GM21528 (cell line): ENCODE results near the gene UBQLN4.
"Not testable (repeated sequence)": the region's sequence is repeated elsewhere in the genome, so short reads cannot be mapped to it uniquely, and the experiment has no call there.

Source experiments
- ATAC-seq: cut with Tn5 transposase; IDR thresholded peaks from one replicate; pipeline ENCODE4 v1.9.1; 2021; ENCODE audit warnings: mild to moderate bottlenecking, moderate library complexity; ENCODE audit not compliant: unreplicated experiment, low FRiP score

Gene UBQLN4

DNA sequence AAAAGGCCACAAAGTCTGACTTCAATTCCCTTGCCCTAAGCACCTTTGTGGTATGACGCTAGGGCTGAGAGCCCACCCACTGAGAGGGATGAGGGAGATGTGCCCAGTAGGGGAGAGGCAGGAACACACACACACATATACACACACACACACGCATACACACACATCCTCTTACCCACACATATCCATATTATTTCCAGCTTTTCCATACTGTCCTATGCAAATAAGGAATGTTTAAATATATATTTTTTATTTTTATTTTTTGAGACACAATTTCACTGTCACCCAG lies 10.3 kb upstream of the UBQLN4 start:
- no peak for ATAC-seq

DNA sequence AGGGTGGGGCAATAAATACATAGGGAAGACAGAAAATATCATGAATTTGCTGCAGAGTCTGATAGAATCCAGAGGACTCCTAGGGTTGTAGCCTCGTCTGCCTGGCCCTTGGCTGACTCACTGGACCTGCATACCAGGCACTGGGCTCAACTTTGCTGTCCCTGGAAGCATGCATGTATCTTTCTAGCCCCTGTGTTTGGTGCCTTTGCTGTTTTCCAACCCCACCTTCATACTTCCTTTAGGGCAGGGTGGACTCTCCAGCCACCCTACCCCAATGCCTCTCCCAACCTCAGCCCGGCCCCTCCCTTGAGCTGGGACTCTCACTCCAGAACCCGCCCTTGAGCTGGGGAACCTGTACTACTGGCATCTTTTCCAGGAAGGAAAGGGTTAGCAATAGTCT lies 8.6 kb upstream of the UBQLN4 start:
- no peak for ATAC-seq

DNA sequence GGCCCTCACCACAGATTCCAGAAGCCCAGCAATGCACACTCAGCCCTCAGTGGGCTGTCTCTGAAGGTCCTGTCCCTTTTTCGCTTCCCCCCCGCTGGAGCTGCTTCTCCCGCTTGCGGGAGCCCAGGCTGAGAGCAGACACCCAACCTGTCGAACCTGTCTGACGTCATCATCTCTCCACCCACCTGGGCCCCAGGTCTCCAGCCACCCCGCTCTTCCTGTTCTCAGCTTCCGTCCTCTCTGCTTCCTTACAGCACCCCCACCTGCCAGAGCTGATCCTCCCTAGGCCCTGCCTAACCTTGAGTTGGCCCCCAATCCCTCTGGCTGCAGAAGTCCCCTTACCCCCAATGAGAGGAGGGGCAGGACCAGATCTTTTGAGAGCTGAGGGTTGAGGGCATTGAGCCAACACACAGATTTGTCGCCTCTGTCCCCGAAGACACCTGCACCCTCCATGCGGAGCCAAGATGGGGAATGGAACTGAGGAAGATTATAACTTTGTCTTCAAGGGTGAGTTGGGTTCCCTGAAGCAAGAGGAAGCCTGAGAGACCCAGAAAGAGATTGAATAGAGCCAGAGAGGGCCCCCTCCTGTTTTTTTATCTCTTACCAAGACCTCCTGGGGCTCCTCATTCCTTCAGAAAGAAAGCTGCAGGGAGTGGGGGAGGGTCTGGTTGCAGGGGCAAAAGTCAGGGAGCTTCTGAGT lies 7.5 kb upstream of the UBQLN4 start, which contains the start of gene RAB25:
Gene RAB25, plus strand, starts transcription at position 224 of the 700 bp plus-strand sequence. Its CDS starts 241 bp downstream, at position 465.
- no peak for ATAC-seq

DNA sequence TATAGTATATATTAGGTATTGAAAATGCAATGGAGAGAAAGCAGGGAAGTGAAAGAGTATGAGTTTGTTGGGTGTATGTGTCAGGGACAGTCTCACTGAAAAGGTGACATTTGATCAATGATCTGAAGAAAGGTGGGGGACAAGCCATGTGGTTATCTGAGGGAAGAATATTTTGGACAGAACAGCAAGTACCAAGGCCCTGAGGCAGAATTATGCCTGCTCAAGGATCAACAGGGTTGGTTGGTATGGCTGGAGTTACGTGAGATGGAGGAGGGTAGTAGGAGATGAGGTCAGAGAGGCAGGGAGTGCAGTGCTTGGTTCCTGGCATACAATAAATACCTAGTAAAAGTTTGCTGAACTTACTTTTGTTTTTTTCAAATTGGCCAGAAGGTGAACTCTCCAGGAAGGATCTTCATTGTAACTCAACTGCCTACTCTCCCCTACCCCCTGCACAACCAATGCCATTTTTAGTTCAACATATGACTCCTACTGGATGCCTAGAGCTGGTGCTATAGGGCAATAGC lies 2.8 kb upstream of the UBQLN4 start:
- no peak for ATAC-seq

DNA sequence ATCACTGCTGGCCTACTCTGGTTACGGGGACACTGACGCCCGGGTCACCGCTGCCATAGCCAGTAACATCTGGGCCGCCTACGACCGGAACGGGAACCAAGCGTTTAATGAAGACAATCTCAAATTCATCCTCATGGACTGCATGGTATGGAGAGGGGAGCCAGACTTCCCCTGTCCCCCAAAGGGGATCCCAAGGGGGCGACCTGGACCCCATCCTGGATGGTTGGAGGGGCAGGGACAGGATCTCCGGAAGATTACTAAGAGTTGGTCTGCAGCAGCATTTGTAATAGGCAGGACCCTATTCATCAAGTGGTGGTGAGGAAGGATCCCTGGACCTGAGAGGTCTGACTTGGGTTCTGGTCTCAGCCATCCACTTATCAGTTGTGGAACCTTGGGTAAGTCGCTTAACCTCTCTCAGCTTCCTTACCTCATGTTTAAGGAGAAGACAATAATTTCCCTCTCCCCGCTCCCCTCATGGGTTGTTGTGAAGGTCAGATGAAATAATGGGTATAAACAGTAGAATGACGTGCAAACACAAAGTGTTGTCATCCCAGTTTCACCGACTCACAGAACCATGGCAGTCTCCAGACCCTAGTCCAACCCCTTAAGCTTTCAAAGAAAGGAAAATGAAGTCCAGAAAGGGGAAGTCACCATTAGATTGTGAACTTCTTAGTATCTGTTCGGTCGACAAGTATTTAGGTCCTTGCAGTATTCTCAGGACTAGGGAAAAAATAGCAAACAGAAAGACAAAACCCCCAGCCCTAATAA lies 1.9 kb upstream of the UBQLN4 start:
- no peak for ATAC-seq

DNA sequence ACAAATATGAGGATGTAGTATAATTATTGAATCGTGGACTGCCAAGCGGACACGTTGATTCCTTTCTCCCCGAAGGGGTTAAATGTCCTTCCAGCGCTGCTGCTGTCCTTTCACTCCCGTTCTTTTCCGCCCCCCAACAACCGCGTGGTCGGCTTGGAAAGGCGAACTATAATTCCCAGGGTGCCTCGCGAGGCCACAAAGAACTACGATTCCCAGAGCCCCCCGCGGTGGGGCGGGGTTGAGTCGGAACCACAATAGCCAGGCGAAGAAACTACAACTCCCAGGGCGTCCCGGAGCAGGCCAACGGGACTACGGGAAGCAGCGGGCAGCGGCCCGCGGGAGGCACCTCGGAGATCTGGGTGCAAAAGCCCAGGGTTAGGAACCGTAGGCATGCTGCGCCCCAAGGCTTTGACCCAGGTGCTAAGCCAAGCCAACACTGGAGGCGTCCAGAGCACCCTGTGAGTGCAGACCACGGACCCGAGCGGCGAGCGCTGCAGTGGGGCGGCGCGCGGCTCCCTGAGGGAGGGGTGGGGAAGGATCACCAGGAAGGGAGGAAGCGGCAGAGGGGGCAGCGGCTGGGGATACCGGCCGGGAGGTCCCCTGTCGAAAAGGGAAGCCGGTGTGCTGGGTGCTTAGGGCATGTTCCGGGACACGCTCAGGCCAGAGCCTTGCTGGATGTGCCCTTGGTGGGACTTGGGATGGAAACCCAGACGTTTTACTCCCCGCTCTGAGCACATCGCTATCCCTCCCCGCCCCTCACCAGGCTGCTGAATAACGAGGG lies 1.1 kb upstream of the UBQLN4 start, which contains the start of gene LAMTOR2:
Gene LAMTOR2, plus strand, starts transcription at position 283 of the 781 bp plus-strand sequence. Its CDS starts 108 bp downstream, at position 391.
- peak; percentile 64 for ATAC-seq

DNA sequence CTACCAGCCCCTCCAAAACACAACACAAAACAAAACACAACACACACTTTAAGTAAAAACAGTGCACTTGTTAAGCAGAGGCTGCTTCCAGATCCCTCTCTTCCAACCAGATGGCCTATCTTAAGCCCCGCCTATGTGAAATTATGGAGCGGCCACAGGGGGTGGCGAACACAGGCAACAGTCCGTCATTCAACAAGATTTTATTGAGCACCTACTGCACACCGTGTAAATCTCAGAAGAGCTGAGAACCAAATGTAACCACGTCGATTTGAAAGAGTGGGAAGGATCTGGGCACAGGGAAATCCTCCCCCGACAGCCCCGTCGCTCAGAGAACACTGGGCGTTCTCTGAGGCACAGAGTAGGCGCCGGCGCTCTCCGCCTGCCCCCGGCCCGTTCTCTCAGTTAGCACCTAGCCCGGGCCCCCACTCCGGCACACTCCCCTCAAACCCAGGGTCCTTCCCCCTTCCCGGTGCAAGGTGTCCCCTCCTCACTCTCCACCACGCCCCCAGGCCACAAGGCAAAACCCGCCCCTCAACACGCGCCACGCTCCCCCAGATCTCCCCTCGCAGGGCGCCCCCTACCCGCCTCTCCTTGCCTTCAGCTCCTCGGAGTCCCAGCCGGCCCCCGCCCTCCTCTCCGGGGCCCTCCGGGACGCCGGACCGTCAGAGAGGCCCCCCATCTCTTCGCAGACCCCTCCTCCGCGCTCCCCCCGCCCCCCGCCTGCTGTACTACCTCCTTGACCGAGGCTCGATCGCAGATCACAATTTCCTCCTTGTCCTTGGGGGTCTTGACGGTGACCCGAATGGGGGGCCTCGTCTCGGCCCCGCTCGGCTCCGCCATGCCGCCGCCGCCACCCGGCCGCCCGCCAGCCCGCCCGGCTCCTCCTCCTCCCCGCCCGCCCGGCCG lies 483 bp downstream of the UBQLN4 start:
- no peak for ATAC-seq

DNA sequence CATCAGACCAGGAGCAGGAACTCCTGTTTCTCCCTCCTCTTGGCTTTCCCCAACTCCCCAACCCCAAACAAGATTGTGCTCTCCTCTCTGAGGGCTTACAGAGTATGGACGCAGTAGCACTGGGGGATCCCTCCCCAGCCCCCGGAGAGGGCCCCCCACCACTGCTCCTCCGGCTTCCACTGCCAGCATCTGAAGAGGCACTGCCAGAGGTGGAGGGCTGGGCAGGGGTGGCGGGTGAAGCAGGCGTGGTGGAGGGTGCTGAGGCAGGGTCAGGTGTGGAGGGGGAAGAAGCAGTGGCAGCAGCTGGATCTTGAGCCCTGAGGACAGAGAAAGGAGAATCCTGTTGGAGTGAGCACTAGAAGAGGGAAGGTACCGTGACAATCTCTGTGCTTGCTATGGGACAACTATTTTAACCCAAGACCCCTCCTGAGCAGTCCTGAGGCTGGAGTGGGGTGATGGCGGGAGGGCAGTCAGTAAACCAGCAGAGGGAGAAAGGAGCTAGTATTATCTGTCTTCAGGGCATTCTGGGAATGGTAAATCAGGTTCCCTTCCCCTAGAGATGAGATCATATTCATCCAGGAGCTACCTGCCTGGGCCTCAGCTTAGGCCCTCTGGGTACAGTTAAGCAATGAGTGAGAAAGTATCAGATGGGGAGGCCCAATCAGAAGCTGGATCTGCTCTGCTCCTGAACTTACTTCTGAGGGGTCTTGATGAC lies 2.4 kb downstream of the UBQLN4 start:
- ATAC-seq = no peak

DNA sequence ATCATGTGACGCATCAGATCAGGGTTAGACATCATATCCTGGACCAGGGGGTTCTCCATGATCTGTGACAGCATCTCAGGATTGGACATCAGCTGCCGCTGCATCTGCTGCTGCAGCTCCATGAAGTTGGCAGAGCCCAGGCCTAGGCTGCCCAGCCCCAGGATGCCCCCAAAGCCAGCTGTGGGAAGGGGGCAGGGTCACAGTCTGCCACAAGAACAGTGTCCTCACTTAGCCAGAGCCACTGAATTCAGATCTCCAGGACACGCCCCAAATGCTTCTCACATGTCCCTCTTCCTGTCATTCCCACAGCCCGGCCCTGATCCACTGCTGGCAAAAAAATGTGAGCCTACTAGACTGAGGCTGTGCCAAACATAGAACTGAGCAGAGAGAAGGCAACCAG lies 3.2 kb downstream of the UBQLN4 start:
- ATAC-seq = no peak

DNA sequence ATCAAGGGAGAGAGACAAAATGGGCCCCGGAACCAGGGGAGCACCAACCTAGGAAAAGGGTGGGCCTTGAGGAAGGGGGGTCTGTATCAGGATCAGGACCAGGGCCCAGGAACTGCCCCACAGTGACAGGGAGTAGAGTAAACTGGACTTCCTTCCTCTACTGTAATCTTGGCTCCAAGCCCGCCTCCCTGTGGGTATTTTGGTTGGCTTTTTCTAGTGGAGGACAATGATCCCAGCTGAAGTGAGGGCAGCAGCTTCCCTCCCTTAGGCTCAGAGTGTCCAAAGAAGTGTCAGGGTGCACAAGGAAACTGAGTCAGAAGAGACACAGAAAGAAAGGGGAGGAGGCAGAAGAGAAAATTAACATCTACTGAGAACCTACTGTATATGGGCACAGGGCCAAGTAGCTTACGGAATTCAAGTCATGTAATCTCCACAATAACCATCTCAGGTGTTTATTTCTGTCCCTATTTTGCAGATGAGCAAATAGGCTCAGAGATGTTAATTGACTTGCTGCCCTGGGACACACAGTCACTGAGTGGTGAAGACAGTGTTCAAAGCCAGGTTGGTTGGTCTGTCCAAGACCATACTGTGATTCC lies 4.8 kb downstream of the UBQLN4 start:
- no peak for ATAC-seq

DNA sequence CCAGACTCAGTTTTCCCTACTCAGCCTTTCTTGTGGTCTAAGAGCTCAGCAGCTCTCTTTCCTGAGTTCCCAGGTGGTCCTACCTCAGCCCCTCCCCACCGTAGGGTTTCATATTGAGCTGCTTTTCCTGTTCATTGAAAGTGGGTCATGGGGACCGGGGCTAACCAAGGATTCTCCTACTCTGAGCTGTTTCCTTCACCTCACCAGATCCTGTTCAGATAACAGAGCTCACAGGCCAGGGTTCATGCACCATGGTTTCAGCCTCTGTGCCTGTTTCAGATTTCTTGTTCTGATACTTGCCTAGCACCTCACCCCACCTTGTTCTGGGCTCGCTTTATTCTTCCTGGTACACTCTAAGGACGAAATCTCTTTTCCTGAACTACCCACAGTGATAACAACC lies 8.5 kb downstream of the UBQLN4 start:
- ATAC-seq = no peak

DNA sequence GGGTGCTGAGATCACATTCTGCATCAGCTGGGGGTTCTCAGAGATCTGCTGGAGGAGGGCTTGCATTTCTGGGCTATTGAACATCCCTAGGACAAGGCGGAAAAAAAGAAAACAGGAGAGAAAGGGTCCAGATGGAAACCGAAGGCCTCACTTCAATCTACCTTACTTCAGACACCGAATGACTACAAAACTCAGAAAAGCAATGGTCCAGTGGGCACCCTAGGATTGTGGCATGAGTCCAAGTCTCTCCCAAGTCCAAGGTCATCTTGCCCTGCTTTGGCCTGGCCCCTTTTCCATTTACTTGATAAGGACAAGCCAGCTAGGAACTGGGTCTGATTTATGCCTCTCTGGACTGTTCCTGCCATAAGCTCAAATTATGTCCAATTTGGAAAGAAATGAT lies 10.8 kb downstream of the UBQLN4 start:
- no peak for ATAC-seq

DNA sequence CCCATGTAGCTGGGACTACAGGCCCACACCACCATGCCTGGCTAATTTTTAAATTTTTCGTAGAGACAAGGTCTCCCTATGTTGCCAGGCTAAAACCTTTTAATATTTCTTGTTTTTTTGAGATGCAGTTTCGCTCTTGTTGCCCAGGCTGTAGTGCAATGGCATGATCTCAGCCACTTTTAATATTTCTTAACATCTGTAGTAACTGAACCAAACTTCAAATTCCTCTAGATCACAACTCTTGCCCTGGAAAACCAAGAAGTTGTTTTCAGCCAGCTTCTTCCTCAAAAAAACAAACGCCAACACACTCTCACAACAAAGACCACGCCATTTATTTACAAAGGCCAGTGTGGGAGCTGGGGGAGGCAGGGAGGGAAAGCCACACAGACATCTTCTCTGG lies 18.6 kb downstream of the UBQLN4 start:
- not testable (repeated sequence) for ATAC-seq

DNA sequence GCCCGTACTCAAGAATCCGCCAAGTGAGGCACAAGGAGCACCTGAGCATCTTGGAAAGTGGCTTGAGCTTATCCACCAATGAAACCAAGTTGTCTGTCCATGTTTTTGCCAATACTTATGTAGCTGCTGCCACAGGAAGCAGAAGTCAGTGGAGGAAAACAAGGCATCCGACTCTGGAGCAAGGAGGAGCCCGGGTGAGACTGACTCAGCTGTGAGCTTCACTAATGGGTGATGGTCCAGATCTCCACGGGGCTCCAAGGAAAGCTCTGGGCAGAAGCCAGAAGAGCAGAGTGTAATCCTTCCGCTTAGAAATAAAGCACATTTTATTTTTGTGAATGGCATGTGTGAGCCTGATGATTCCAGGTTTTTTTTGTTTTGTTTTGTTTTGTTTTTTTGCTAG lies 20.6 kb downstream of the UBQLN4 start:
- no peak for ATAC-seq

DNA sequence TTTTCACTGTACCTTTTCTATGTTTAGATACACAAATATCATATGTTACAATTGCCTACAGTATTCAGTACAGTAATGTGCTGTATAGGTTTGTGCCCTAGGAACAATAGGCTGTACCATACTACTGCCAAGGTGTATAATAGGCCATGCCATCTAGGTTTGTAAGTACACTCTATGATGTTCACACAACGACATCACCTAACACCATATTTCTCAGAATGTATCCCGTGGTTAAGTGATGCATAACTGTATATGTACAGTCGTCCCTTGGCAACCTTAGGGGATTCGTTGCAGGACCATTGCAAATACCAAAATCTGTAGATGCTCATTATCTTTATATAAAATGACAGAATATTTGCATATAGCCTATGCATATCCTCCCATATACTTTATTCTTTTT lies 27.0 kb downstream of the UBQLN4 start:
- no peak for ATAC-seq

DNA sequence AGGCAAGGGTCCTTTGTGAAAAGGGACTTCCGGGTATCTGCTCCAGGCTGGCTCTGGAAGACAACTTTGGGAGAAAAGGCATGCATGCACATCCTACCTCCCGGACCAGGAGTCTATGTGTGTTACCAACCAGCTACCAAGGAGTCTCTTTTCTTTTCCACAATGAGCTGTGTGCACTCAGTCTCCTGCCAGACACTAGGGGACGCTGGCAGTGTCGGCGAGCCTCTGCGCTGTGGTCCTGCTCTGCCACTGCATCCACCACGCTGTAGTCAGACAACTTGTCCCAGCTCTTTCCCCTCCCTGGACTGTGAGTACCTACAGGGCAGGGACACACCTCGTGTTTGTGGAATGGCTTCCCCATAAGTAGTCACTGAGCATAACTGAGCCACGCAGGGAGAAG lies 27.7 kb downstream of the UBQLN4 start:
- no peak for ATAC-seq

DNA sequence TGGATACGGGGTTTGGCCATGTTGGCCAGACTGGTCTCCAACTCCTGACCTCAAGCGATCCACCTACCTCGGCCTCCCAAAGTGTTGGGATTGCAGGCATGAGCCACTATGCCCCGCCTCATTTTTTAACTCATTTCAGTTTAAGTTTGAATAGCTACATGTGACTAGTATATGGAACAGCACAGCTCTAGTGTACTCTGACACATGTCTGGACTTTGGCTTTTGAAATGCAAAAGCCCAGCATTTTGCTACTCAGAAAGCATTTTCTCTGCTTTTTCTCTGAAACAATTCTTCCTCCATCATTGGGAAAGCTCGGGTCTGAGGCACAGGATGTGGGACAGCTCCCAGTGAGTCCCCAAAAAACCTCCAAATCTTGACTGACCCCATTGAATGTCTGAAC lies 28.8 kb downstream of the UBQLN4 start:
- no peak for ATAC-seq

DNA sequence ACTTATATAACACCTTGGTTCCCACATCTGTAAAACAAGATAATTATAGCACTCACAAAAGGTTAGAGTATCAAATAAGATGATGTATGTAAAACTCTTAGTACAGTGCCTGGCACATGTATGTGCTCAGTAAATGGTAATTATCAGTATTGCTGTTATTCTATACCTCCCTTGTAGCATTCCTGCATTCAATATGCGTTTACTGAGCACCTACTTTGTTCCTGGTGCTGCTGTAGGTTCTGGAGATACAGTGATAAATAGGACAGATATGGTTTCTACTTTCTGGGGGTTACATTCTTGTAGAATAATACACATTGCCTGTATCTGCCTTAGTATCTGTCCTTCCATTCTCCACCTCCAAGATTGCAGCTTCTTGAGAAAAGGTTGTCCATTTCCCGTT lies 31.6 kb downstream of the UBQLN4 start:
- no peak for ATAC-seq

DNA sequence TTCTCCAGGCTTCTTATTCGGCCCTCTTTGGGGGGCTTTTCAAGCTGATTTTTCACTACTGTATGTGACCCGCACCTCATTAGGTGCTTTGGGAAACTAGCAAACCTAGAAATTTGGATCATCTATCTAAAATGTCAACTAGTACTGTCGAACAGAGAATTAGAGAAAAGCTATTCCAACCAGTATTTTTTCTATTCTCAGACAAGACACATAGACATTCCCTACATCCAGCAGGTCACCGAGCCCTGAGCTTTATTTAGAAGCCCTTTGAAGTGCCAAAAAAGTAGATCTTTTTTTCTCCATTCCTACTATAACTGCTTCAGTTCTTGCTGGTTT lies 32.5 kb downstream of the UBQLN4 start:
- no peak for ATAC-seq
